Activated naive CD8-positive, alpha-beta T cell treated with anti-CD3 and anti-CD28 coated beads for 36 hours (primary cell): Measurements from ENCODE around the gene SEMA3A. TPM values are rescaled to one million over a fixed set of nuclear protein-coding genes. Genes with fewer than 3 reads are reported as not detected.

Source experiments
- DNase-seq: peaks from one replicate; pipeline ENCODE4 v3.0.0; 2021
- H3K27ac Mint-ChIP-seq: one replicate; pipeline ENCODE4 v1.8.0; 2022; ENCODE audit warnings: mild to moderate bottlenecking, moderate library complexity, mixed read lengths
- H3K27me3 Mint-ChIP-seq: one replicate; pipeline ENCODE4 v1.8.0; 2022; ENCODE audit warnings: mild to moderate bottlenecking, mixed read lengths
- H3K36me3 Mint-ChIP-seq: one replicate; pipeline ENCODE4 v1.8.0; 2021; ENCODE audit warnings: mild to moderate bottlenecking, mixed read lengths
- H3K4me1 Mint-ChIP-seq: one replicate; pipeline ENCODE4 v1.8.0; 2021; ENCODE audit warnings: mixed read lengths
- H3K4me3 Mint-ChIP-seq: one replicate; pipeline ENCODE4 v1.8.0; 2022; ENCODE audit warnings: mild to moderate bottlenecking, moderate library complexity, mixed read lengths
- H3K9me3 Mint-ChIP-seq: one replicate; pipeline ENCODE4 v1.8.0; 2022; ENCODE audit warnings: mixed read lengths
- total RNA-seq, 2 experiments: library from RNA; stranded (reverse); gene quantifications; one replicate each; pipeline ENCODE4 v1.2.3, GENCODE V29; 2021

The SEMA3A gene
- total RNA-seq, 2 experiments from 2014 or later, result 1.9 to 2.2 TPM

- Mint-ChIP-seq H3K4me1 (no peaks in the 10 kb centered on the region), H3K4me3 (no peak overlapping the region), H3K27me3 (no peaks in the 10 kb centered on the region), H3K27ac (no peak overlapping the region), H3K9me3 (no peaks in the 10 kb centered on the region), H3K36me3 (no peaks in the 10 kb centered on the region)
- DNase-seq, result no peak
Measured at GRCh38 chr7:84022684-84023308, 171.8 kb downstream of the SEMA3A start.

GRCh38 chr7:84022009-84022408 is 172.6 kb downstream of the SEMA3A start:
- DNase-seq, result no peak
- Mint-ChIP-seq H3K4me3 (no peak overlapping the region), H3K4me1 (no peaks in the 10 kb centered on the region), H3K36me3 (no peaks in the 10 kb centered on the region), H3K27ac (no peak overlapping the region), H3K9me3 (no peaks in the 10 kb centered on the region), H3K27me3 (no peaks in the 10 kb centered on the region)

- Mint-ChIP-seq H3K4me3 (no peak overlapping the region), H3K27me3 (no peaks in the 10 kb centered on the region), H3K36me3 (no peaks in the 10 kb centered on the region), H3K27ac (no peak overlapping the region), H3K9me3 (no peaks in the 10 kb centered on the region), H3K4me1 (no peaks in the 10 kb centered on the region)
- DNase-seq, result no peak
Measured at GRCh38 chr7:84021292-84021908, 173.2 kb downstream of the SEMA3A start.

GRCh38 chr7:84017651-84018050 is 176.9 kb downstream of the SEMA3A start:
- H3K9me3 Mint-ChIP-seq, result no peaks in the 10 kb centered on the region
- no peaks in the 10 kb centered on the region for H3K36me3 Mint-ChIP-seq
- DNase-seq, result no peak
- no peaks in the 10 kb centered on the region for H3K4me1 Mint-ChIP-seq
- H3K27me3 Mint-ChIP-seq, result no peaks in the 10 kb centered on the region
- H3K4me3 Mint-ChIP-seq, result no peak overlapping the region
- no peak overlapping the region for H3K27ac Mint-ChIP-seq

- no peaks in the 10 kb centered on the region for H3K36me3 Mint-ChIP-seq
- no peak overlapping the region for H3K4me3 Mint-ChIP-seq
- H3K4me1 Mint-ChIP-seq, result no peaks in the 10 kb centered on the region
- no peaks in the 10 kb centered on the region for H3K9me3 Mint-ChIP-seq
- peak; percentile 3 for DNase-seq
- no peaks in the 10 kb centered on the region for H3K27me3 Mint-ChIP-seq
- no peak overlapping the region for H3K27ac Mint-ChIP-seq
Measured at GRCh38 chr7:84013616-84014240, 180.9 kb downstream of the SEMA3A start.

- Mint-ChIP-seq H3K4me1 (no peaks in the 10 kb centered on the region), H3K27ac (no peak overlapping the region), H3K27me3 (no peaks in the 10 kb centered on the region), H3K4me3 (no peak overlapping the region), H3K9me3 (no peaks in the 10 kb centered on the region), H3K36me3 (no peaks in the 10 kb centered on the region)
- DNase-seq, result no peak
Measured at GRCh38 chr7:84009782-84010181, 184.8 kb downstream of the SEMA3A start.

- H3K4me3 Mint-ChIP-seq, result no peak overlapping the region
- H3K27me3 Mint-ChIP-seq, result no peaks in the 10 kb centered on the region
Measured at GRCh38 chr7:84009051-84009450, 185.5 kb downstream of the SEMA3A start.

GRCh38 chr7:84003191-84003590 is 191.4 kb downstream of the SEMA3A start:
- Mint-ChIP-seq H3K36me3 (no peaks in the 10 kb centered on the region), H3K4me3 (no peak overlapping the region), H3K9me3 (no peaks in the 10 kb centered on the region), H3K27me3 (no peaks in the 10 kb centered on the region), H3K27ac (no peak overlapping the region), H3K4me1 (no peaks in the 10 kb centered on the region)
- no peak for DNase-seq

More at GRCh38 chr7:84009051-84009450, 185.5 kb downstream of the SEMA3A start:
- Mint-ChIP-seq H3K27ac (no peak overlapping the region), H3K9me3 (no peaks in the 10 kb centered on the region), H3K36me3 (no peaks in the 10 kb centered on the region), H3K4me1 (no peaks in the 10 kb centered on the region)
- no peak for DNase-seq

- Mint-ChIP-seq H3K9me3 (no peaks in the 10 kb centered on the region), H3K27ac (no peak overlapping the region), H3K4me3 (no peak overlapping the region), H3K27me3 (no peaks in the 10 kb centered on the region), H3K36me3 (no peaks in the 10 kb centered on the region), H3K4me1 (no peaks in the 10 kb centered on the region)
- DNase-seq, result no peak
Measured at GRCh38 chr7:84002348-84002747, 192.2 kb downstream of the SEMA3A start.

- no peaks in the 10 kb centered on the region for H3K9me3 Mint-ChIP-seq
- no peaks in the 10 kb centered on the region for H3K4me1 Mint-ChIP-seq
- no peaks in the 10 kb centered on the region for H3K27me3 Mint-ChIP-seq
- no peak overlapping the region for H3K4me3 Mint-ChIP-seq
- no peaks in the 10 kb centered on the region for H3K36me3 Mint-ChIP-seq
- no peak overlapping the region for H3K27ac Mint-ChIP-seq
- DNase-seq, result no peak
Measured at GRCh38 chr7:83996879-83997278, 197.7 kb downstream of the SEMA3A start.

- Mint-ChIP-seq H3K4me1 (no peaks in the 10 kb centered on the region), H3K27ac (no peak overlapping the region), H3K4me3 (no peak overlapping the region), H3K9me3 (no peaks in the 10 kb centered on the region), H3K36me3 (no peaks in the 10 kb centered on the region), H3K27me3 (no peaks in the 10 kb centered on the region)
- DNase-seq, result no peak
Measured at GRCh38 chr7:83987764-83988163, 206.8 kb downstream of the SEMA3A start.

GRCh38 chr7:83985821-83986220 is 208.8 kb downstream of the SEMA3A start:
- Mint-ChIP-seq H3K9me3 (no peaks in the 10 kb centered on the region), H3K27me3 (no peaks in the 10 kb centered on the region), H3K27ac (no peak overlapping the region), H3K4me1 (no peaks in the 10 kb centered on the region), H3K36me3 (no peaks in the 10 kb centered on the region), H3K4me3 (no peak overlapping the region)
- no peak for DNase-seq

GRCh38 chr7:83984591-83984990 is 210.0 kb downstream of the SEMA3A start:
- Mint-ChIP-seq H3K4me3 (no peak overlapping the region), H3K36me3 (no peaks in the 10 kb centered on the region), H3K27me3 (no peaks in the 10 kb centered on the region), H3K27ac (no peak overlapping the region), H3K4me1 (no peaks in the 10 kb centered on the region), H3K9me3 (no peaks in the 10 kb centered on the region)
- DNase-seq, result no peak

- no peaks in the 10 kb centered on the region for H3K9me3 Mint-ChIP-seq
- no peak overlapping the region for H3K27ac Mint-ChIP-seq
- no peak overlapping the region for H3K4me3 Mint-ChIP-seq
- no peaks in the 10 kb centered on the region for H3K27me3 Mint-ChIP-seq
- no peaks in the 10 kb centered on the region for H3K4me1 Mint-ChIP-seq
- H3K36me3 Mint-ChIP-seq, result no peaks in the 10 kb centered on the region
- no peak for DNase-seq
Measured at GRCh38 chr7:83984076-83984475, 210.5 kb downstream of the SEMA3A start.

- H3K4me1 Mint-ChIP-seq, result no peaks in the 10 kb centered on the region
- H3K4me3 Mint-ChIP-seq, result no peak overlapping the region
- no peak overlapping the region for H3K27ac Mint-ChIP-seq
- H3K9me3 Mint-ChIP-seq, result no peaks in the 10 kb centered on the region
- no peaks in the 10 kb centered on the region for H3K27me3 Mint-ChIP-seq
- no peaks in the 10 kb centered on the region for H3K36me3 Mint-ChIP-seq
- no peak for DNase-seq
Measured at GRCh38 chr7:83983606-83984005, 211.0 kb downstream of the SEMA3A start.

GRCh38 chr7:83976302-83976701 is 218.3 kb downstream of the SEMA3A start:
- Mint-ChIP-seq H3K36me3 (no peaks in the 10 kb centered on the region), H3K27me3 (no peaks in the 10 kb centered on the region), H3K4me3 (no peak overlapping the region), H3K27ac (no peak overlapping the region), H3K9me3 (no peaks in the 10 kb centered on the region), H3K4me1 (no peaks in the 10 kb centered on the region)
- no peak for DNase-seq
